GM12878 (cell line): Measurements from ENCODE around the gene RPGR. TPM values are rescaled to one million over a fixed set of nuclear protein-coding genes. Genes with fewer than 3 reads are reported as not detected.

Source experiments
- ATAC-seq: fragments of 200-7000 bp; cut with Tn5 transposase; 3 replicates; pipeline ENCODE4 v1.9.1; 2020; ENCODE audit warnings: mild to moderate bottlenecking, moderate library complexity
- BruUV-seq: library from RNA; stranded (reverse); fragments of 400-500 nt; replicated peaks from 2 replicates; lab custom pipeline; 2021; lab: Mats Ljungman, UMichigan
- CTCF ChIA-PET: fragments of 300-600 bp; sonication (Branson Sonifier 250); formaldehyde crosslinking; extraction: SDS; loops from one replicate; lab custom pipeline; 2021; ENCODE audit warnings: inconsistent platforms; lab: Yijun Ruan, JAX
- POLR2A ChIA-PET: fragments of 350-600 bp; formaldehyde crosslinking; extraction: SDS; loops from one replicate; lab custom pipeline; 2021; ENCODE audit warnings: inconsistent platforms; lab: Charles Lee
- RAD21 ChIA-PET: fragments of 300-600 bp; sonication (Branson Sonifier 250); formaldehyde crosslinking; loops from one replicate; lab custom pipeline; 2023; ENCODE audit warnings: antibody characterized with exemption; ENCODE audit not compliant: unreplicated experiment; lab: Charles Lee
- SMC1A ChIA-PET: fragments of 300-600 bp; sonication (Branson Sonifier 250); formaldehyde crosslinking; loops from one replicate; lab custom pipeline; 2023; ENCODE audit not compliant: unreplicated experiment, uncharacterized antibody; lab: Charles Lee
- DNase-seq: peaks from one replicate; pipeline ENCODE4 v3.0.0-alpha.2; 2011; ENCODE audit warnings: low read depth, low spot score
- FAIRE-seq: peaks from 3 replicates; lab custom pipeline; 2011; peaks lifted over from hg19 to GRCh38; lab: Jason Lieb, UNC
- H2AFZ ChIP-seq: 2 replicates; pipeline ENCODE4 v1.6.0; 2011; ENCODE audit warnings: low read depth, low read length, control low read depth; ENCODE audit not compliant: control insufficient read depth
- H3K27ac ChIP-seq: 2 replicates; pipeline ENCODE4 v1.5.1; 2011; ENCODE audit warnings: control low read depth; ENCODE audit not compliant: control insufficient read depth, insufficient read depth
- H3K27me3 ChIP-seq, 2 experiments: replicated peaks in 1 of 2; 2 replicates each; pipeline versions ENCODE4 v1.6.0 to v1.6.1; 2011; ENCODE audit warnings: low read length in 1 of 2; ENCODE audit not compliant: control insufficient read depth in 2 of 2, insufficient read depth in 2 of 2
- H3K36me3 ChIP-seq, 2 experiments: 2 replicates each; pipeline ENCODE4 v1.5.1; 2011; ENCODE audit warnings: low read length in 1 of 2; ENCODE audit not compliant: control insufficient read depth in 2 of 2, insufficient read depth in 2 of 2
- H3K4me1 ChIP-seq: 2 replicates; pipeline ENCODE4 v1.6.1; 2011; ENCODE audit warnings: mild to moderate bottlenecking, low read length, moderate library complexity, mixed read lengths; ENCODE audit not compliant: control insufficient read depth, insufficient read depth
- H3K4me2 ChIP-seq: 2 replicates; pipeline ENCODE4 v1.6.0; 2011; ENCODE audit warnings: control low read depth; ENCODE audit not compliant: control insufficient read depth, insufficient read depth
- H3K4me3 ChIP-seq: fragments of 200-600 bp; sonication (generic); 2 replicates; pipeline ENCODE4 v1.5.1; 2016
- H3K79me2 ChIP-seq: 2 replicates; pipeline ENCODE4 v1.6.0; 2011; ENCODE audit warnings: low read length; ENCODE audit not compliant: control insufficient read depth, insufficient read depth
- H3K9ac ChIP-seq: 2 replicates; pipeline ENCODE4 v1.8.0; 2011; ENCODE audit warnings: low read length, control low read depth, mixed read lengths; ENCODE audit not compliant: control insufficient read depth, insufficient read depth
- H3K9me3 ChIP-seq: replicated peaks from 3 replicates; pipeline ENCODE4 v1.5.1; 2011; ENCODE audit warnings: mild to moderate bottlenecking, low read length; ENCODE audit not compliant: control insufficient read depth, insufficient read depth
- H4K20me1 ChIP-seq: 2 replicates; pipeline ENCODE4 v1.6.0; 2011; ENCODE audit not compliant: control insufficient read depth, insufficient read depth
- ASH2L ChIP-seq: fragments of 300-600, 200-600 bp; sonication (generic); IDR thresholded peaks from 2 replicates; pipeline ENCODE4 v1.6.1; 2017; ENCODE audit warnings: low read depth, mild to moderate bottlenecking, borderline replicate concordance
- ATF2 ChIP-seq: IDR thresholded peaks from 2 replicates; pipeline ENCODE4 v1.6.1; 2012; ENCODE audit warnings: low read length, inconsistent platforms
- CHD4 ChIP-seq: fragments of 200-600 bp; sonication (generic); IDR thresholded peaks from 2 replicates; pipeline ENCODE4 v1.6.1; 2016; ENCODE audit warnings: mild to moderate bottlenecking
- DPF2 ChIP-seq: fragments of 450-650 bp; IDR thresholded peaks from 2 replicates; pipeline ENCODE4 v1.6.1; 2017; ENCODE audit warnings: mild to moderate bottlenecking
- E4F1 ChIP-seq: fragments of 450-650 bp; IDR thresholded peaks from 2 replicates; pipeline ENCODE4 v1.6.1; 2018; ENCODE audit warnings: borderline replicate concordance, mild to moderate bottlenecking; ENCODE audit not compliant: partially characterized antibody
- MXI1 ChIP-seq: fragments of 150-350 bp; IDR thresholded peaks from 2 replicates; pipeline ENCODE4 v1.6.1; 2011; ENCODE audit warnings: low read depth, mild to moderate bottlenecking, inconsistent platforms, low read length, improper control_type of control experiment
- RAD51 ChIP-seq: fragments of 450-650 bp; IDR thresholded peaks from 2 replicates; pipeline ENCODE4 v1.6.1; 2016; ENCODE audit warnings: moderate library complexity, mild to moderate bottlenecking, inconsistent platforms
- RB1 ChIP-seq: fragments of 450-650 bp; formaldehyde crosslinking; IDR thresholded peaks from 2 replicates; pipeline ENCODE4 v1.6.1; 2017; ENCODE audit warnings: mild to moderate bottlenecking, borderline replicate concordance
- TCF7 ChIP-seq: IDR thresholded peaks from 2 replicates; pipeline ENCODE4 v1.6.1; 2014; ENCODE audit warnings: antibody characterized with exemption, borderline replicate concordance
- USF1 ChIP-seq: IDR thresholded peaks from 2 replicates; pipeline ENCODE4 v1.6.1; 2011; ENCODE audit warnings: borderline replicate concordance, low read depth, mild to moderate bottlenecking, moderate library complexity, mixed read lengths, low read length; ENCODE audit not compliant: insufficient read depth; ENCODE audit errors: extremely low read length
- WGBS: methylation state at CpG from one replicate; pipeline ENCODE4 v1.1.6; 2016; ENCODE audit warnings: low lambda C conversion rate; ENCODE audit not compliant: insufficient replicate concordance, insufficient coverage; ENCODE audit errors: missing lambda C conversion rate; 5-methylcytosine and 5-hydroxymethylcytosine counted together
- in situ Hi-C: fragments of 300-500 bp; cut with MboI; formaldehyde crosslinking; loops from 9 replicates; pipeline ENCODE4 v1.14.3; 2018; ENCODE audit warnings: mixed read lengths
- intact Hi-C: fragments of 100-400 bp; cut with micrococcal nuclease; formaldehyde crosslinking; loops from one replicate; pipeline ENCODE4 v1.14.2; 2022; ENCODE audit not compliant: unreplicated experiment
- polyA plus RNA-seq, 11 experiments: library from polyadenylated mRNA; depleted of rRNA in 4 of 11; unstranded in 6 of 11; stranded (reverse) in 5 of 11; fragments of >200 nt; fragmentation: Nextera tagmentation in 4 of 11; fragmentation: Illumina TruSeq in 1 of 11; extraction: Ambion mirVana in 4 of 11; extraction: Trizol in 1 of 11; gene quantifications; 1 replicate in 1 of 11; 2 replicates in 10 of 11; pipeline versions ENCODE4 v1.2.1 to v1.2.3, GENCODE V29; 2011 to 2016; ENCODE audit warnings: inconsistent platforms in 2 of 11, missing spikeins in 2 of 11, low read depth in 1 of 11
- total RNA-seq, 4 experiments: library from RNA; depleted of rRNA in 3 of 4; stranded (reverse); fragments of >200 nt in 3 of 4; fragmentation: Illumina TruSeq in 1 of 4; extraction: Trizol in 1 of 4; gene quantifications; 2 replicates each; pipeline versions ENCODE4 v1.2.1 to v1.2.3, GENCODE V29; 2013 to 2021

Gene RPGR
- total and polyA plus RNA-seq, 10 of the 15 experiments (the other 5 are each of a cell fraction or from before 2014, with no cell fraction given) = 5.5 to 13.4 (median 7.6) TPM

GRCh38 chrX:38327775-38328081 is 419 bp upstream of the RPGR start (continued):
- TF ChIP-seq E4F1 (no peak), TCF7 (no peak), ASH2L (no peak)
- TF ChIP-seq, all 136 proteins: peak for 0

GRCh38 chrX:38326086-38326485 is 1.2 kb downstream of the RPGR start:
- Histone ChIP-seq H4K20me1 (no peaks in the 10 kb centered on the region), H3K79me2 (peaks cover 4% of the 10 kb centered on the region), H3K4me3 (peak overlapping the region; percentile 56; the same call in 1 of the 2 replicates), H3K27ac (no peak overlapping the region), H3K9me3 (no peaks in the 10 kb centered on the region), H3K36me3 (no peaks in the 10 kb centered on the region), H3K4me2 (peak overlapping the region; percentile 47), H3K27me3 (no peaks in the 10 kb centered on the region), H2AFZ (no peak overlapping the region; the same call in 1 of the 2 replicates), H3K9ac (no peak overlapping the region; the same call in 1 of the 2 replicates), H3K4me1 (no peaks in the 10 kb centered on the region; the same call in 1 of the 2 replicates)
- no peak for FAIRE-seq
- POLR2A ChIA-PET = interaction anchor here (0.9 to 1.0 kb wide), 2 partner anchors 52 to 66 kb away, joined by 3 to 5 read pairs; no protein-coding TSS in a partner anchor
- 1% methylated on average over 3 of the region's 3 CpGs for WGBS
- no peak for TF ChIP-seq ATF2
- no peak for TF ChIP-seq CHD4
- TF ChIP-seq RAD51 = no peak
- TF ChIP-seq USF1 = no peak
- TF ChIP-seq DPF2 = no peak
- no peak for TF ChIP-seq MXI1
- no peak for TF ChIP-seq RB1
- intact Hi-C loops (loop anchor here (2.0 to 5.0 kb wide), 2 partner anchors 55 to 399 kb away; no protein-coding TSS in a partner anchor), in situ Hi-C loops (loop anchor here (5.0 kb wide), 1 partner anchor 69 kb away; no protein-coding TSS in a partner anchor)
- RAD21 ChIA-PET = interaction anchor here (0.9 to 2.9 kb wide), 10 partner anchors 43 to 580 kb away, joined by 3 to 32 read pairs (median 6); no protein-coding TSS in a partner anchor
- CTCF ChIA-PET = interaction anchor here (1.6 to 3.2 kb wide), 4 partner anchors 18 to 159 kb away, joined by 3 to 43 read pairs (median 6); no protein-coding TSS in a partner anchor
- no TSS peak for BruUV-seq
- SMC1A ChIA-PET = interaction anchor here (1.5 to 3.5 kb wide), 4 partner anchors 24 to 136 kb away, joined by 4 to 33 read pairs (median 16); no protein-coding TSS in a partner anchor
- DNase-seq = no peak
- no peak for ATAC-seq
